ENCODE results near the gene IRF8. TPM values are rescaled to one million over a fixed set of nuclear protein-coding genes. Genes with fewer than 3 reads are reported as not detected.

The IRF8 gene
- total and polyA plus RNA-seq, 2 of the 4 experiments (the other 2 are of a cell fraction), result not detected

DNA sequence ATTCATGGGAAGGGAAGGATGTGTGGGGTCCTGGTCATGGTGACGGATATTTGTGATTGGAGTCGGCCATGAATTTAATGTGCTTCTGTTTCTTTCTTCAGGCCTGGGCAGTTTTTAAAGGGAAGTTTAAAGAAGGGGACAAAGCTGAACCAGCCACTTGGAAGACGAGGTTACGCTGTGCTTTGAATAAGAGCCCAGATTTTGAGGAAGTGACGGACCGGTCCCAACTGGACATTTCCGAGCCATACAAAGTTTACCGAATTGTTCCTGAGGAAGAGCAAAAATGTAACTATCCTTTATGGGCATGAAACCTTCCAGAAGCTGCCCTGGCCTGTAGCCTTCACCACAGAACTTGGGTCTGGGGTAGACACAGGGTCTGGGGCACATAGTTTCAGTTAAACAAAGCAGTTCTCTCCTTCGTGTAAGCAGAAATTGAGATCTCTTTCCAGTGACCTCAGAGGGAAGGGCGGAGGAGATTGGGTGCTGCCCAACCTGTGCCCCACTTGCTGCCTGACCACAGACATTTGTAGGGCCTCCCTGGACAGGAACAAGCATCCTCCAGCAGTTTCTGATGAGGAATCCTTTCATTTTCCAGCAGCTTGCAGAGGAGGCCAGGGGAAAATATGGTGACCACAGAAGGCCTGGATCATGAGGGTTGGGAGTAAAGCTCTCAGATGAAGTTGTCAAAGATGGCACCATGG lies 10.1 kb downstream of the IRF8 start:
- H3K4me1 ChIP-seq (ENCODE audit: control insufficient read depth, insufficient read depth, low read length), result peaks cover 4% of the 10 kb centered on the region; the same call in 1 of the 2 replicates
- intact Hi-C loops (cut with micrococcal nuclease) (no loop called here), dilution Hi-C loops (cut with HindIII; ENCODE audit: low sequenced_read_pairs, unreplicated experiment) (no loop called here), in situ Hi-C loops (cut with MboI; ENCODE audit: low sequenced_read_pairs) (no loop called here)
- CTCF ChIA-PET, result no interaction called here
- no peak overlapping the region for H3K4me2 ChIP-seq (ENCODE audit: low read depth, low read length)
- 56% methylated on average over 3 of the region's 10 CpGs; no CpG with 5 or more reads in 1 of the 2 experiments for WGBS, 2 experiments (ENCODE audit: extremely low coverage in 2 of 2, insufficient read length in 1 of 2)
- H2BK120ac ChIP-seq (ENCODE audit: low read depth, low read length), result no peak overlapping the region
- H2BK15ac ChIP-seq (ENCODE audit: low read depth, low read length), result no peak overlapping the region
- no peak for ATAC-seq (ENCODE audit: low read depth)
- H4K5ac ChIP-seq (ENCODE audit: low read depth, low read length), result no peak overlapping the region
- H3K9me1 ChIP-seq (ENCODE audit: insufficient read depth, low read length), result no peaks in the 10 kb centered on the region
- H3K4ac ChIP-seq (ENCODE audit: low read depth, low read length), result no peak overlapping the region
- H2BK5ac ChIP-seq (ENCODE audit: low read depth, low read length, poor library complexity, severe bottlenecking), result no peak overlapping the region
- peaks cover 68% of the 10 kb centered on the region for H3K27me3 ChIP-seq (ENCODE audit: control insufficient read depth, insufficient read depth, low read length)
- no peak overlapping the region for H3K4me3 ChIP-seq (ENCODE audit: insufficient read depth, low read depth, low read length)
- H3K9me3 ChIP-seq (ENCODE audit: control insufficient read depth, insufficient read depth, low read length), result peaks cover 10% of the 10 kb centered on the region
- no peak overlapping the region for H3K18ac ChIP-seq (ENCODE audit: low read depth, low read length)
- no peak overlapping the region for H3K56ac ChIP-seq (ENCODE audit: extremely low read depth, insufficient read depth, low read length)
- BruUV-seq (replicated peaks), result no TSS peak
- H2AK9ac ChIP-seq (replicated peaks; ENCODE audit: low read depth, low read length, poor library complexity), result no peak overlapping the region
- no peak overlapping the region for H2AK5ac ChIP-seq (ENCODE audit: low read depth, low read length)
- no peak overlapping the region for H2BK20ac ChIP-seq (ENCODE audit: low read depth, low read length)
- no peak overlapping the region for H3K14ac ChIP-seq (replicated peaks; ENCODE audit: low read depth, low read length)
- H3K9ac ChIP-seq (ENCODE audit: low read depth, low read length), result no peak overlapping the region
- H3K27ac ChIP-seq (ENCODE audit: insufficient read depth, low read length), result no peak overlapping the region
- H4K20me1 ChIP-seq (ENCODE audit: insufficient read depth, low read length), result no peaks in the 10 kb centered on the region
- no peak overlapping the region for H4K91ac ChIP-seq (ENCODE audit: insufficient read depth, low read depth, low read length)
- H3K23ac ChIP-seq (ENCODE audit: low read depth, low read length), result no peak overlapping the region
- POLR2A ChIA-PET (ENCODE audit: unreplicated experiment), result no interaction called here
- no peaks in the 10 kb centered on the region for H3K79me1 ChIP-seq (ENCODE audit: low read depth in 1 of 2, low read length in 2 of 2)
- no peak overlapping the region for H2AFZ ChIP-seq (replicated peaks; ENCODE audit: low read length, poor library complexity)
- H3K36me3 ChIP-seq (ENCODE audit: control insufficient read depth, insufficient read depth, low read length), result no peaks in the 10 kb centered on the region
- DNase-seq, result no peak
- H4K8ac ChIP-seq (ENCODE audit: low read depth in 2 of 2, low read length in 2 of 2), result no peak overlapping the region
- TF ChIP-seq SMC3 (IDR thresholded peaks at IDR 0.05; ENCODE audit: low read depth, low read length) (no peak), MAFK (IDR thresholded peaks at IDR 0.05; ENCODE audit: low read depth, low read length) (no peak), RFX5 (IDR thresholded peaks at IDR 0.05; ENCODE audit: low read depth, low read length) (no peak), BHLHE40 (IDR thresholded peaks at IDR 0.05; ENCODE audit: low read depth, low read length) (no peak), FOS (IDR thresholded peaks at IDR 0.05; ENCODE audit: low read depth, low read length) (no peak), CHD1 (IDR thresholded peaks at IDR 0.05; ENCODE audit: low read depth, low read length) (no peak), NFE2L2 (IDR thresholded peaks at IDR 0.05; ENCODE audit: low read depth, low read length) (no peak)
- TF ChIP-seq, protein P1, sequence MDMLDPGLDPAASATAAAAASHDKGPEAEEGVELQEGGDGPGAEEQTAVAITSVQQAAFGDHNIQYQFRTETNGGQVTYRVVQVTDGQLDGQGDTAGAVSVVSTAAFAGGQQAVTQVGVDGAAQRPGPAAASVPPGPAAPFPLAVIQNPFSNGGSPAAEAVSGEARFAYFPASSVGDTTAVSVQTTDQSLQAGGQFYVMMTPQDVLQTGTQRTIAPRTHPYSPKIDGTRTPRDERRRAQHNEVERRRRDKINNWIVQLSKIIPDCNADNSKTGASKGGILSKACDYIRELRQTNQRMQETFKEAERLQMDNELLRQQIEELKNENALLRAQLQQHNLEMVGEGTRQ (IDR thresholded peaks at IDR 0.05; ENCODE audit: low read depth, low read length), result no peak
